HepG2 (cell line): ENCODE results near the gene PAQR6. TPM values are rescaled to one million over a fixed set of nuclear protein-coding genes. Genes with fewer than 3 reads are reported as not detected.
A peak's percentile ranks its signal among the peaks of the same experiment; 100 is the strongest.

ENCODE experiments used
- FOXA3 ChIP-seq: IDR thresholded peaks from 2 replicates; pipeline ENCODE4 v1.6.1; 2016; ENCODE audit warnings: missing genetic modification reagents, missing compliant biosample characterization
- HNF4A ChIP-seq: sonication (generic); formaldehyde crosslinking; IDR thresholded peaks from 2 replicates; pipeline ENCODE4 v1.4.0; 2020; ENCODE audit warnings: missing genetic modification reagents
- HNRNPH1 ChIP-seq: fragments of 200-400 bp; formaldehyde crosslinking; optimal IDR thresholded peaks from 2 replicates; pipeline ENCODE3; 2017; ENCODE audit warnings: mild to moderate bottlenecking, low read depth, low read length
- POLR2A ChIP-seq, 2 experiments: IDR thresholded peaks; 2 replicates each; pipeline ENCODE4 v1.6.1; 2011; ENCODE audit warnings: low read depth in 2 of 2, low read length in 2 of 2, mild to moderate bottlenecking in 1 of 2, moderate library complexity in 1 of 2; ENCODE audit not compliant: insufficient read depth in 1 of 2
- TMF1 ChIP-seq: sonication (generic); formaldehyde crosslinking; IDR thresholded peaks from 2 replicates; pipeline ENCODE4 v1.8.1; 2022; ENCODE audit warnings: low read depth, missing genetic modification reagents
- TP53 ChIP-seq: sonication (generic); formaldehyde crosslinking; conservative IDR thresholded peaks from 2 replicates; pipeline ENCODE4 v1.4.0; 2020; ENCODE audit warnings: missing genetic modification reagents
- ZBTB3 ChIP-seq: sonication (generic); formaldehyde crosslinking; IDR thresholded peaks from 2 replicates; pipeline ENCODE4 v1.4.0; 2020; ENCODE audit warnings: low read depth, mild to moderate bottlenecking, moderate library complexity, missing genetic modification reagents, borderline replicate concordance
- ZBTB7A ChIP-seq: sonication (generic); formaldehyde crosslinking; IDR thresholded peaks from 2 replicates; pipeline ENCODE4 v1.8.0; 2022; ENCODE audit warnings: mild to moderate bottlenecking, missing genetic modification reagents
- ZFAT ChIP-seq: sonication (generic); formaldehyde crosslinking; conservative IDR thresholded peaks from 2 replicates; pipeline ENCODE4 v1.8.1; 2023; ENCODE audit warnings: missing genetic modification reagents, inconsistent platforms
- ZMYM2 ChIP-seq: sonication (generic); formaldehyde crosslinking; IDR thresholded peaks from 2 replicates; pipeline ENCODE4 v1.8.0; 2022; ENCODE audit warnings: mild to moderate bottlenecking, missing genetic modification reagents
- ZNF546 ChIP-seq: sonication (generic); formaldehyde crosslinking; conservative IDR thresholded peaks from 2 replicates; pipeline ENCODE4 v1.8.1; 2023; ENCODE audit warnings: mild to moderate bottlenecking, missing genetic modification reagents
- ZNF670 ChIP-seq: sonication (generic); formaldehyde crosslinking; IDR thresholded peaks from 2 replicates; pipeline ENCODE4 v1.8.0; 2022; ENCODE audit warnings: mild to moderate bottlenecking, missing genetic modification reagents, borderline replicate concordance
- ZNF841 ChIP-seq: sonication (generic); formaldehyde crosslinking; IDR thresholded peaks from 2 replicates; pipeline ENCODE4 v1.8.1; 2023; ENCODE audit warnings: missing genetic modification reagents, borderline replicate concordance
- polyA plus RNA-seq, 8 experiments: library from polyadenylated mRNA; depleted of rRNA in 3 of 8; stranded (reverse) in 7 of 8; unstranded in 1 of 8; fragments of >200 nt; fragmentation: Illumina TruSeq in 4 of 8; extraction: Trizol in 4 of 8; gene quantifications; 2 replicates each; pipeline versions ENCODE4 v1.2.1 to v1.2.3, GENCODE V29; 2011 to 2016; ENCODE audit warnings: low read depth in 4 of 8, missing spikeins in 1 of 8, mixed read lengths in 1 of 8; ENCODE audit not compliant: insufficient read depth in 1 of 8
- total RNA-seq, 5 experiments: library from RNA; depleted of rRNA; stranded (reverse); fragments of >200 nt; fragmentation: Illumina TruSeq; extraction: Trizol; gene quantifications; 2 replicates each; pipeline ENCODE4 v1.2.3, GENCODE V29; 2016; ENCODE audit warnings: low read depth in 1 of 5
- TF ChIP-seq, protein P1 (sequence below): sonication (generic); formaldehyde crosslinking; IDR thresholded peaks from 2 replicates; pipeline ENCODE4 v1.8.1; 2023; ENCODE audit warnings: missing genetic modification reagents, inconsistent platforms, borderline replicate concordance
- TF ChIP-seq, protein P2 (sequence below): sonication (generic); formaldehyde crosslinking; IDR thresholded peaks from 2 replicates; pipeline ENCODE4 v1.4.0; 2020; ENCODE audit warnings: low read depth, mild to moderate bottlenecking, missing genetic modification reagents
- TF ChIP-seq, protein P3 (sequence below): IDR thresholded peaks from 2 replicates; pipeline ENCODE4 v1.6.1; 2018; ENCODE audit warnings: missing genetic modification reagents
- TF ChIP-seq, protein P4 (sequence below): sonication (generic); formaldehyde crosslinking; IDR thresholded peaks from 2 replicates; pipeline ENCODE4 v1.5.0; 2020; ENCODE audit warnings: mild to moderate bottlenecking, missing genetic modification reagents, moderate library complexity
- TF ChIP-seq, protein P5 (sequence below): sonication (generic); formaldehyde crosslinking; IDR thresholded peaks from 2 replicates; pipeline ENCODE4 v1.4.0; 2020; ENCODE audit warnings: missing genetic modification reagents

The PAQR6 gene
- total and polyA plus RNA-seq, 2 of the 13 experiments (the other 11 are each of a cell fraction or from before 2014, with no cell fraction given) = 0.82 to 1.4 TPM

DNA sequence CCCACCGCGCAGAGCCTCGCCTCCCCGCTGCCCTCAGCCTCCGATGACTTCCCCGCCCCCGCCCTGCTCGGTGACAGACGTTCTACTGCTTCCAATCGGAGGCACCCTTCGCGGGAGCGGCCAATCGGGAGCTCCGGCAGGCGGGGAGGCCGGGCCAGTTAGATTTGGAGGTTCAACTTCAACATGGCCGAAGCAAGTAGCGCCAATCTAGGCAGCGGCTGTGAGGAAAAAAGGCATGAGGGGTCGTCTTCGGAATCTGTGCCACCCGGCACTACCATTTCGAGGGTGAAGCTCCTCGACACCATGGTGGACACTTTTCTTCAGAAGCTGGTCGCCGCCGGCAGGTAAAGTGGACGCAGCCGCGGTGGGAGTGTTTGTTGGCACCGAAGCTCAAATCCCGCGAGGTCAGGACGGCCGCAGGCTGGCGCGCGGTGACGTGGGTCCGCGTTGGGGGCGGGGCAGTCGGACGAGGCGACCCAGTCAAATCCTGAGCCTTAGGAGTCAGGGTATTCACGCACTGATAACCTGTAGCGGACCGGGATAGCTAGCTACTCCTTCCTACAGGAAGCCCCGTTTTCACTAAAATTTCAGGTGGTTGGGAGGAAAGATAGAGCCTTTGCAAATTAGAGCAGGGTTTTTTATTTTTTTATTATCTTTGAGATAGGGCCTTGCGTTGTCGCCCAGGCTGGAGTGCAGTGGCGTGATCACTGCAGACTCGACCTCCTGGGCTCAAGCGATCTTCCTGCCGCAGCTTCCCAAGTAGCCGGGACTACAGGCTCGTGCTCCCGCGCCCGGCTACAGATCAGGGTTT lies 34.8 kb downstream of the PAQR6 start, which contains the start of gene PMF1 (continued):
- TF ChIP-seq, protein P1, sequence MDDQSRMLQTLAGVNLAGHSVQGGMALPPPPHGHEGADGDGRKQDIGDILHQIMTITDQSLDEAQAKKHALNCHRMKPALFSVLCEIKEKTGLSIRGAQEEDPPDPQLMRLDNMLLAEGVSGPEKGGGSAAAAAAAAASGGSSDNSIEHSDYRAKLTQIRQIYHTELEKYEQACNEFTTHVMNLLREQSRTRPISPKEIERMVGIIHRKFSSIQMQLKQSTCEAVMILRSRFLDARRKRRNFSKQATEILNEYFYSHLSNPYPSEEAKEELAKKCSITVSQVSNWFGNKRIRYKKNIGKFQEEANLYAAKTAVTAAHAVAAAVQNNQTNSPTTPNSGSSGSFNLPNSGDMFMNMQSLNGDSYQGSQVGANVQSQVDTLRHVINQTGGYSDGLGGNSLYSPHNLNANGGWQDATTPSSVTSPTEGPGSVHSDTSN = no peak
- peak; percentile 57; the same call in 1 of the 2 replicates for TF ChIP-seq TMF1 (CRISPR knock-in tag)
- TF ChIP-seq ZFAT (CRISPR knock-in tag) = no peak
- TF ChIP-seq TP53 = no peak
- TF ChIP-seq POLR2A (IDR thresholded peaks at IDR 0.05; ENCODE audit: insufficient read depth in 1 of 2, low read depth in 2 of 2, low read length in 2 of 2) = peak; percentile 82 to 92
- TF ChIP-seq, protein P2, sequence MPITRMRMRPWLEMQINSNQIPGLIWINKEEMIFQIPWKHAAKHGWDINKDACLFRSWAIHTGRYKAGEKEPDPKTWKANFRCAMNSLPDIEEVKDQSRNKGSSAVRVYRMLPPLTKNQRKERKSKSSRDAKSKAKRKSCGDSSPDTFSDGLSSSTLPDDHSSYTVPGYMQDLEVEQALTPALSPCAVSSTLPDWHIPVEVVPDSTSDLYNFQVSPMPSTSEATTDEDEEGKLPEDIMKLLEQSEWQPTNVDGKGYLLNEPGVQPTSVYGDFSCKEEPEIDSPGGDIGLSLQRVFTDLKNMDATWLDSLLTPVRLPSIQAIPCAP = no peak
- peak; percentile 14; the same call in 1 of the 2 replicates for TF ChIP-seq HNF4A (CRISPR knock-in tag)
- no peak for TF ChIP-seq HNRNPH1
- TF ChIP-seq, protein P3, sequence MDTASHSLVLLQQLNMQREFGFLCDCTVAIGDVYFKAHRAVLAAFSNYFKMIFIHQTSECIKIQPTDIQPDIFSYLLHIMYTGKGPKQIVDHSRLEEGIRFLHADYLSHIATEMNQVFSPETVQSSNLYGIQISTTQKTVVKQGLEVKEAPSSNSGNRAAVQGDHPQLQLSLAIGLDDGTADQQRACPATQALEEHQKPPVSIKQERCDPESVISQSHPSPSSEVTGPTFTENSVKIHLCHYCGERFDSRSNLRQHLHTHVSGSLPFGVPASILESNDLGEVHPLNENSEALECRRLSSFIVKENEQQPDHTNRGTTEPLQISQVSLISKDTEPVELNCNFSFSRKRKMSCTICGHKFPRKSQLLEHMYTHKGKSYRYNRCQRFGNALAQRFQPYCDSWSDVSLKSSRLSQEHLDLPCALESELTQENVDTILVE (CRISPR knock-in tag) = 0 out of 2 replicates have a peak, but pooled peaks have one; percentile 38
- no peak for TF ChIP-seq ZNF670 (CRISPR knock-in tag)
- 0 out of 2 replicates have a peak, but pooled peaks have one; percentile 7 for TF ChIP-seq ZBTB3 (CRISPR knock-in tag)
- TF ChIP-seq ZBTB7A = no peak; the same call in 1 of the 2 replicates
- no peak for TF ChIP-seq ZNF546 (CRISPR knock-in tag)
- TF ChIP-seq ZMYM2 (CRISPR knock-in tag) = no peak
- TF ChIP-seq, protein P4, sequence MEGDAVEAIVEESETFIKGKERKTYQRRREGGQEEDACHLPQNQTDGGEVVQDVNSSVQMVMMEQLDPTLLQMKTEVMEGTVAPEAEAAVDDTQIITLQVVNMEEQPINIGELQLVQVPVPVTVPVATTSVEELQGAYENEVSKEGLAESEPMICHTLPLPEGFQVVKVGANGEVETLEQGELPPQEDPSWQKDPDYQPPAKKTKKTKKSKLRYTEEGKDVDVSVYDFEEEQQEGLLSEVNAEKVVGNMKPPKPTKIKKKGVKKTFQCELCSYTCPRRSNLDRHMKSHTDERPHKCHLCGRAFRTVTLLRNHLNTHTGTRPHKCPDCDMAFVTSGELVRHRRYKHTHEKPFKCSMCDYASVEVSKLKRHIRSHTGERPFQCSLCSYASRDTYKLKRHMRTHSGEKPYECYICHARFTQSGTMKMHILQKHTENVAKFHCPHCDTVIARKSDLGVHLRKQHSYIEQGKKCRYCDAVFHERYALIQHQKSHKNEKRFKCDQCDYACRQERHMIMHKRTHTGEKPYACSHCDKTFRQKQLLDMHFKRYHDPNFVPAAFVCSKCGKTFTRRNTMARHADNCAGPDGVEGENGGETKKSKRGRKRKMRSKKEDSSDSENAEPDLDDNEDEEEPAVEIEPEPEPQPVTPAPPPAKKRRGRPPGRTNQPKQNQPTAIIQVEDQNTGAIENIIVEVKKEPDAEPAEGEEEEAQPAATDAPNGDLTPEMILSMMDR (CRISPR knock-in tag) = no peak
- TF ChIP-seq, protein P5, sequence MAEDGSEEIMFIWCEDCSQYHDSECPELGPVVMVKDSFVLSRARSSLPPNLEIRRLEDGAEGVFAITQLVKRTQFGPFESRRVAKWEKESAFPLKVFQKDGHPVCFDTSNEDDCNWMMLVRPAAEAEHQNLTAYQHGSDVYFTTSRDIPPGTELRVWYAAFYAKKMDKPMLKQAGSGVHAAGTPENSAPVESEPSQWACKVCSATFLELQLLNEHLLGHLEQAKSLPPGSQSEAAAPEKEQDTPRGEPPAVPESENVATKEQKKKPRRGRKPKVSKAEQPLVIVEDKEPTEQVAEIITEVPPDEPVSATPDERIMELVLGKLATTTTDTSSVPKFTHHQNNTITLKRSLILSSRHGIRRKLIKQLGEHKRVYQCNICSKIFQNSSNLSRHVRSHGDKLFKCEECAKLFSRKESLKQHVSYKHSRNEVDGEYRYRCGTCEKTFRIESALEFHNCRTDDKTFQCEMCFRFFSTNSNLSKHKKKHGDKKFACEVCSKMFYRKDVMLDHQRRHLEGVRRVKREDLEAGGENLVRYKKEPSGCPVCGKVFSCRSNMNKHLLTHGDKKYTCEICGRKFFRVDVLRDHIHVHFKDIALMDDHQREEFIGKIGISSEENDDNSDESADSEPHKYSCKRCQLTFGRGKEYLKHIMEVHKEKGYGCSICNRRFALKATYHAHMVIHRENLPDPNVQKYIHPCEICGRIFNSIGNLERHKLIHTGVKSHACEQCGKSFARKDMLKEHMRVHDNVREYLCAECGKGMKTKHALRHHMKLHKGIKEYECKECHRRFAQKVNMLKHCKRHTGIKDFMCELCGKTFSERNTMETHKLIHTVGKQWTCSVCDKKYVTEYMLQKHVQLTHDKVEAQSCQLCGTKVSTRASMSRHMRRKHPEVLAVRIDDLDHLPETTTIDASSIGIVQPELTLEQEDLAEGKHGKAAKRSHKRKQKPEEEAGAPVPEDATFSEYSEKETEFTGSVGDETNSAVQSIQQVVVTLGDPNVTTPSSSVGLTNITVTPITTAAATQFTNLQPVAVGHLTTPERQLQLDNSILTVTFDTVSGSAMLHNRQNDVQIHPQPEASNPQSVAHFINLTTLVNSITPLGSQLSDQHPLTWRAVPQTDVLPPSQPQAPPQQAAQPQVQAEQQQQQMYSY (CRISPR knock-in tag) = no peak
- TF ChIP-seq FOXA3 (CRISPR knock-in tag) = peak; percentile 36; the same call in 1 of the 2 replicates
- no peak for TF ChIP-seq ZNF841 (CRISPR knock-in tag)
